ENCODE results near the gene GNLY. TPM values are rescaled to one million over a fixed set of nuclear protein-coding genes. Genes with fewer than 3 reads are reported as not detected.

Gene GNLY
- total RNA-seq, 6 experiments from 2014 or later = 0.92 to 3.1 (median 1.6) TPM

GRCh38 chr2:85681372-85681763 lies 12.8 kb upstream of the GNLY start:
- Histone ChIP-seq H3K4me1 (peaks cover 0 to 11% (median 4%) of the 10 kb centered on the region in 4 donors), H3K4me3 (no peak overlapping the region), H3K27ac (peak overlapping the region in 1 of 3 donors; percentile 1), H3K27me3 (no peaks in the 10 kb centered on the region), H3K36me3 (no peaks in the 10 kb centered on the region), H3K9me3 (peaks cover 0 to 2% (median 0%) of the 10 kb centered on the region in 4 donors)
- DNase-seq = peak in 2 of 3 donors; percentile 47 to 64
- intact Hi-C loops (cut with DNase I) = no loop called here
- peak; percentile 37 to 85 (median 64) for ATAC-seq
- WGBS (ENCODE audit: insufficient coverage, low coverage, low lambda C conversion rate, missing lambda C conversion rate) = 41% methylated on average over 5 of the region's 5 CpGs
- no peak for TF ChIP-seq POLR2A (IDR thresholded peaks at IDR 0.05)
- TF ChIP-seq, protein P1, sequence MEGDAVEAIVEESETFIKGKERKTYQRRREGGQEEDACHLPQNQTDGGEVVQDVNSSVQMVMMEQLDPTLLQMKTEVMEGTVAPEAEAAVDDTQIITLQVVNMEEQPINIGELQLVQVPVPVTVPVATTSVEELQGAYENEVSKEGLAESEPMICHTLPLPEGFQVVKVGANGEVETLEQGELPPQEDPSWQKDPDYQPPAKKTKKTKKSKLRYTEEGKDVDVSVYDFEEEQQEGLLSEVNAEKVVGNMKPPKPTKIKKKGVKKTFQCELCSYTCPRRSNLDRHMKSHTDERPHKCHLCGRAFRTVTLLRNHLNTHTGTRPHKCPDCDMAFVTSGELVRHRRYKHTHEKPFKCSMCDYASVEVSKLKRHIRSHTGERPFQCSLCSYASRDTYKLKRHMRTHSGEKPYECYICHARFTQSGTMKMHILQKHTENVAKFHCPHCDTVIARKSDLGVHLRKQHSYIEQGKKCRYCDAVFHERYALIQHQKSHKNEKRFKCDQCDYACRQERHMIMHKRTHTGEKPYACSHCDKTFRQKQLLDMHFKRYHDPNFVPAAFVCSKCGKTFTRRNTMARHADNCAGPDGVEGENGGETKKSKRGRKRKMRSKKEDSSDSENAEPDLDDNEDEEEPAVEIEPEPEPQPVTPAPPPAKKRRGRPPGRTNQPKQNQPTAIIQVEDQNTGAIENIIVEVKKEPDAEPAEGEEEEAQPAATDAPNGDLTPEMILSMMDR (IDR thresholded peaks at IDR 0.05) = no peak

GRCh38 chr2:85681776-85682175 lies 12.4 kb upstream of the GNLY start:
- no peak for DNase-seq
- H3K9me3 ChIP-seq = peaks cover 0 to 2% (median 0%) of the 10 kb centered on the region in 4 donors
- WGBS (ENCODE audit: insufficient coverage, low coverage, low lambda C conversion rate, missing lambda C conversion rate) = 100% methylated on average over 1 of the region's 1 CpG
- intact Hi-C loops (cut with DNase I) = no loop called here
- TF ChIP-seq POLR2A (IDR thresholded peaks at IDR 0.05) = no peak
- TF ChIP-seq, protein P1 (IDR thresholded peaks at IDR 0.05) = no peak
- H3K27ac ChIP-seq = no peak overlapping the region
- H3K4me3 ChIP-seq = no peak overlapping the region
- no peaks in the 10 kb centered on the region for H3K27me3 ChIP-seq
- H3K4me1 ChIP-seq = peaks cover 0 to 11% (median 4%) of the 10 kb centered on the region in 4 donors
- no peaks in the 10 kb centered on the region for H3K36me3 ChIP-seq
- ATAC-seq = no peak

- peaks cover 0 to 2% (median 0%) of the 10 kb centered on the region in 4 donors for H3K9me3 ChIP-seq
- 88% methylated on average over 3 of the region's 5 CpGs for WGBS (ENCODE audit: insufficient coverage, low coverage, low lambda C conversion rate, missing lambda C conversion rate)
- H3K36me3 ChIP-seq = no peaks in the 10 kb centered on the region
- no peak overlapping the region for H3K27ac ChIP-seq
- peaks cover 0 to 11% (median 4%) of the 10 kb centered on the region in 4 donors for H3K4me1 ChIP-seq
- H3K27me3 ChIP-seq = no peaks in the 10 kb centered on the region
- no peak for DNase-seq
- no peak for ATAC-seq
- TF ChIP-seq, protein P1 (IDR thresholded peaks at IDR 0.05) = no peak
- no peak for TF ChIP-seq POLR2A (IDR thresholded peaks at IDR 0.05)
- H3K4me3 ChIP-seq = no peak overlapping the region
- intact Hi-C loops (cut with DNase I) = no loop called here
Observed at GRCh38 chr2:85682378-85682777, 11.8 kb upstream of the GNLY start.

DNA sequence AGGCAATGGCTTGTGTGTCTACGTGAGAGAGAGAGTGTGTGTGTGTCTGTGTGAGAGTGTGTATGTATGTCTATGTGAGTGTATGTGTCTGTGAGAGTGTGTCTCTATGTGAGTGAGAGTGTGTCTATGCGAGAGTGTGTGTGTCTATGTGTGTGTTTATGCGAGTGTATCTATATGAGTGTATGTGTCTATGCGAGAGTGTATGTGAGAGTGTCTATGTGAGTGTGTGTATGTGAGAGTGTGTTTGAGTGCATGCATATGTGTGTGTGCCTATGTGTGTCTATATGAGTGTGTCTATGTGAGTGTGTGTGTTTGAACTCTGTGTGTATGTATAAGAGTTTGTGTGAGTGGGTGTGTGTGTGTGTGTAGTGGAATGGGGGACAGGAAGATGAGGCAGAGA lies 9.8 kb upstream of the GNLY start:
- Histone ChIP-seq H3K9me3 (peaks cover 0 to 2% (median 0%) of the 10 kb centered on the region in 4 donors), H3K27ac (no peak overlapping the region), H3K36me3 (no peaks in the 10 kb centered on the region), H3K4me3 (no peak overlapping the region), H3K4me1 (peaks cover 0 to 11% (median under 1%) of the 10 kb centered on the region in 4 donors), H3K27me3 (no peaks in the 10 kb centered on the region)
- ATAC-seq (no peak), DNase-seq (no peak)
- WGBS (ENCODE audit: insufficient coverage, low coverage, low lambda C conversion rate, missing lambda C conversion rate) = 93% methylated on average over 4 of the region's 4 CpGs
- no peak for TF ChIP-seq POLR2A (IDR thresholded peaks at IDR 0.05)
- TF ChIP-seq, protein P1 (IDR thresholded peaks at IDR 0.05) = no peak
- intact Hi-C loops (cut with DNase I) = no loop called here

GRCh38 chr2:85684806-85685205 lies 9.4 kb upstream of the GNLY start:
- ATAC-seq (no peak), DNase-seq (no peak)
- peaks cover 0 to 2% (median 0%) of the 10 kb centered on the region in 4 donors for H3K9me3 ChIP-seq
- H3K36me3 ChIP-seq = no peaks in the 10 kb centered on the region
- no peak overlapping the region for H3K4me3 ChIP-seq
- H3K27me3 ChIP-seq = no peaks in the 10 kb centered on the region
- 66% methylated on average over 2 of the region's 4 CpGs for WGBS (ENCODE audit: insufficient coverage, low coverage, low lambda C conversion rate, missing lambda C conversion rate)
- no peak overlapping the region for H3K27ac ChIP-seq
- intact Hi-C loops (cut with DNase I) = no loop called here
- peaks cover 0 to 11% (median 0%) of the 10 kb centered on the region in 4 donors for H3K4me1 ChIP-seq
- TF ChIP-seq POLR2A (IDR thresholded peaks at IDR 0.05) = no peak
- TF ChIP-seq, protein P1 (IDR thresholded peaks at IDR 0.05) = no peak

Measured in right lobe of liver (tissue), 6 donors.